GM12878 (cell line): ENCODE results near the gene FKBP2. TPM values are rescaled to one million over a fixed set of nuclear protein-coding genes. Genes with fewer than 3 reads are reported as not detected.

Source experiments
- ATAC-seq: fragments of 200-7000 bp; cut with Tn5 transposase; 3 replicates; pipeline ENCODE4 v1.9.1; 2020; ENCODE audit warnings: mild to moderate bottlenecking, moderate library complexity
- BruUV-seq: library from RNA; stranded (reverse); fragments of 400-500 nt; replicated peaks from 2 replicates; lab custom pipeline; 2021; lab: Mats Ljungman, UMichigan
- CTCF ChIA-PET: fragments of 300-600 bp; sonication (Branson Sonifier 250); formaldehyde crosslinking; extraction: SDS; loops from one replicate; lab custom pipeline; 2021; ENCODE audit warnings: inconsistent platforms; lab: Yijun Ruan, JAX
- POLR2A ChIA-PET: fragments of 350-600 bp; formaldehyde crosslinking; extraction: SDS; loops from one replicate; lab custom pipeline; 2021; ENCODE audit warnings: inconsistent platforms; lab: Charles Lee
- RAD21 ChIA-PET: fragments of 300-600 bp; sonication (Branson Sonifier 250); formaldehyde crosslinking; loops from one replicate; lab custom pipeline; 2023; ENCODE audit warnings: antibody characterized with exemption; ENCODE audit not compliant: unreplicated experiment; lab: Charles Lee
- SMC1A ChIA-PET: fragments of 300-600 bp; sonication (Branson Sonifier 250); formaldehyde crosslinking; loops from one replicate; lab custom pipeline; 2023; ENCODE audit not compliant: unreplicated experiment, uncharacterized antibody; lab: Charles Lee
- DNase-seq: peaks from one replicate; pipeline ENCODE4 v3.0.0-alpha.2; 2011; ENCODE audit warnings: low read depth, low spot score
- FAIRE-seq: peaks from 3 replicates; lab custom pipeline; 2011; peaks lifted over from hg19 to GRCh38; lab: Jason Lieb, UNC
- H2AFZ ChIP-seq: 2 replicates; pipeline ENCODE4 v1.6.0; 2011; ENCODE audit warnings: low read depth, low read length, control low read depth; ENCODE audit not compliant: control insufficient read depth
- H3K27ac ChIP-seq: 2 replicates; pipeline ENCODE4 v1.5.1; 2011; ENCODE audit warnings: control low read depth; ENCODE audit not compliant: control insufficient read depth, insufficient read depth
- H3K27me3 ChIP-seq, 2 experiments: replicated peaks in 1 of 2; 2 replicates each; pipeline versions ENCODE4 v1.6.0 to v1.6.1; 2011; ENCODE audit warnings: low read length in 1 of 2; ENCODE audit not compliant: control insufficient read depth in 2 of 2, insufficient read depth in 2 of 2
- H3K36me3 ChIP-seq, 2 experiments: 2 replicates each; pipeline ENCODE4 v1.5.1; 2011; ENCODE audit warnings: low read length in 1 of 2; ENCODE audit not compliant: control insufficient read depth in 2 of 2, insufficient read depth in 2 of 2
- H3K4me1 ChIP-seq: 2 replicates; pipeline ENCODE4 v1.6.1; 2011; ENCODE audit warnings: mild to moderate bottlenecking, low read length, moderate library complexity, mixed read lengths; ENCODE audit not compliant: control insufficient read depth, insufficient read depth
- H3K4me2 ChIP-seq: 2 replicates; pipeline ENCODE4 v1.6.0; 2011; ENCODE audit warnings: control low read depth; ENCODE audit not compliant: control insufficient read depth, insufficient read depth
- H3K4me3 ChIP-seq: fragments of 200-600 bp; sonication (generic); 2 replicates; pipeline ENCODE4 v1.5.1; 2016
- H3K79me2 ChIP-seq: 2 replicates; pipeline ENCODE4 v1.6.0; 2011; ENCODE audit warnings: low read length; ENCODE audit not compliant: control insufficient read depth, insufficient read depth
- H3K9ac ChIP-seq: 2 replicates; pipeline ENCODE4 v1.8.0; 2011; ENCODE audit warnings: low read length, control low read depth, mixed read lengths; ENCODE audit not compliant: control insufficient read depth, insufficient read depth
- H3K9me3 ChIP-seq: replicated peaks from 3 replicates; pipeline ENCODE4 v1.5.1; 2011; ENCODE audit warnings: mild to moderate bottlenecking, low read length; ENCODE audit not compliant: control insufficient read depth, insufficient read depth
- H4K20me1 ChIP-seq: 2 replicates; pipeline ENCODE4 v1.6.0; 2011; ENCODE audit not compliant: control insufficient read depth, insufficient read depth
- BCL11A ChIP-seq: IDR thresholded peaks from 2 replicates; pipeline ENCODE4 v1.6.1; 2011; ENCODE audit warnings: low read depth, low read length
- BHLHE40 ChIP-seq, 2 experiments: fragments of 450-650 bp in 1 of 2; IDR thresholded peaks; 2 replicates each; pipeline ENCODE4 v1.6.1; 2011 to 2017; ENCODE audit warnings: low read depth in 2 of 2, borderline replicate concordance in 1 of 2, improper control_type of control experiment in 1 of 2, low read length in 1 of 2, mild to moderate bottlenecking in 1 of 2
- CBFB ChIP-seq: IDR thresholded peaks from 2 replicates; pipeline ENCODE4 v1.6.1; 2016; ENCODE audit warnings: antibody characterized with exemption, low read depth
- CHD2 ChIP-seq: IDR thresholded peaks from 2 replicates; pipeline ENCODE4 v1.6.1; 2011; ENCODE audit warnings: low read depth, low read length, improper control_type of control experiment, borderline replicate concordance
- EGR1 ChIP-seq, 2 experiments: IDR thresholded peaks; 1 replicate in 1 of 2; 2 replicates in 1 of 2; pipeline ENCODE4 v1.6.1; 2011 to 2012; ENCODE audit warnings: low read depth in 2 of 2, low read length in 2 of 2, borderline replicate concordance in 1 of 2, mild to moderate bottlenecking in 1 of 2, moderate library complexity in 1 of 2
- HDAC6 ChIP-seq: fragments of 200-600 bp; sonication (generic); IDR thresholded peaks from one replicate; pipeline ENCODE4 v1.8.0; 2017; ENCODE audit warnings: antibody characterized with exemption; ENCODE audit not compliant: unreplicated experiment
- IRF4 ChIP-seq: IDR thresholded peaks from 2 replicates; pipeline ENCODE4 v1.6.1; 2011; ENCODE audit warnings: low read depth, low read length
- MXI1 ChIP-seq: fragments of 150-350 bp; IDR thresholded peaks from 2 replicates; pipeline ENCODE4 v1.6.1; 2011; ENCODE audit warnings: low read depth, mild to moderate bottlenecking, inconsistent platforms, low read length, improper control_type of control experiment
- NFYA ChIP-seq: IDR thresholded peaks from 2 replicates; pipeline ENCODE4 v1.6.1; 2011; ENCODE audit warnings: low read depth, mild to moderate bottlenecking, low read length, improper control_type of control experiment, borderline replicate concordance
- NFYB ChIP-seq: IDR thresholded peaks from 2 replicates; pipeline ENCODE4 v1.6.1; 2011; ENCODE audit warnings: low read depth, mild to moderate bottlenecking, low read length, improper control_type of control experiment, moderate library complexity; ENCODE audit not compliant: insufficient read depth
- NKRF ChIP-seq: fragments of 450-650 bp; conservative IDR thresholded peaks from 2 replicates; pipeline ENCODE4 v1.6.1; 2017; ENCODE audit warnings: mild to moderate bottlenecking, moderate library complexity
- PML ChIP-seq: IDR thresholded peaks from 2 replicates; pipeline ENCODE4 v1.6.1; 2012; ENCODE audit warnings: low read length, inconsistent platforms
- POLR2AphosphoS5 ChIP-seq: IDR thresholded peaks from 2 replicates; pipeline ENCODE4 v1.6.1; 2011; ENCODE audit warnings: mild to moderate bottlenecking, low read length, inconsistent platforms
- SMAD5 ChIP-seq: IDR thresholded peaks from 2 replicates; pipeline ENCODE4 v1.6.1; 2016; ENCODE audit warnings: antibody characterized with exemption, low read depth
- TCF7 ChIP-seq: IDR thresholded peaks from 2 replicates; pipeline ENCODE4 v1.6.1; 2014; ENCODE audit warnings: antibody characterized with exemption, borderline replicate concordance
- WGBS: methylation state at CpG from one replicate; pipeline ENCODE4 v1.1.6; 2016; ENCODE audit warnings: low lambda C conversion rate; ENCODE audit not compliant: insufficient replicate concordance, insufficient coverage; ENCODE audit errors: missing lambda C conversion rate; 5-methylcytosine and 5-hydroxymethylcytosine counted together
- in situ Hi-C: fragments of 300-500 bp; cut with MboI; formaldehyde crosslinking; loops from 9 replicates; pipeline ENCODE4 v1.14.3; 2018; ENCODE audit warnings: mixed read lengths
- intact Hi-C: fragments of 100-400 bp; cut with micrococcal nuclease; formaldehyde crosslinking; loops from one replicate; pipeline ENCODE4 v1.14.2; 2022; ENCODE audit not compliant: unreplicated experiment
- polyA plus RNA-seq, 11 experiments: library from polyadenylated mRNA; depleted of rRNA in 4 of 11; unstranded in 6 of 11; stranded (reverse) in 5 of 11; fragments of >200 nt; fragmentation: Nextera tagmentation in 4 of 11; fragmentation: Illumina TruSeq in 1 of 11; extraction: Ambion mirVana in 4 of 11; extraction: Trizol in 1 of 11; gene quantifications; 1 replicate in 1 of 11; 2 replicates in 10 of 11; pipeline versions ENCODE4 v1.2.1 to v1.2.3, GENCODE V29; 2011 to 2016; ENCODE audit warnings: inconsistent platforms in 2 of 11, missing spikeins in 2 of 11, low read depth in 1 of 11
- total RNA-seq, 4 experiments: library from RNA; depleted of rRNA in 3 of 4; stranded (reverse); fragments of >200 nt in 3 of 4; fragmentation: Illumina TruSeq in 1 of 4; extraction: Trizol in 1 of 4; gene quantifications; 2 replicates each; pipeline versions ENCODE4 v1.2.1 to v1.2.3, GENCODE V29; 2013 to 2021

FKBP2 gene
- total and polyA plus RNA-seq, 10 of the 15 experiments (the other 5 are each of a cell fraction or from before 2014, with no cell fraction given): 1.8 to 99.7 (median 39.5) TPM

- peak; percentile 64; the same call in 1 of the 2 replicates for TF ChIP-seq NKRF
- no peak; the same call in 1 of the 2 replicates for TF ChIP-seq CHD2
- no peak for TF ChIP-seq NFYA
- TF ChIP-seq CBFB: 0 out of 2 replicates have a peak, but pooled peaks have one; percentile 41
- peak; percentile 36; the same call in 1 of the 2 replicates for TF ChIP-seq MXI1
- TF ChIP-seq HDAC6: no peak
Measured at GRCh38 chr11:64225608-64226506, 15.0 kb upstream of the FKBP2 start, which contains the start of the genes NUDT22 and TRPT1 (continued).

GRCh38 chr11:64226507-64227051 lies 14.3 kb upstream of the FKBP2 start:
- Histone ChIP-seq H3K27me3 (no peaks in the 10 kb centered on the region), H3K9me3 (no peaks in the 10 kb centered on the region), H4K20me1 (no peaks in the 10 kb centered on the region), H3K4me2 (peak overlapping the region; percentile 98), H3K79me2 (peaks cover 38% of the 10 kb centered on the region), H3K4me3 (peak overlapping the region; percentile 90), H2AFZ (peak overlapping the region; percentile 54), H3K27ac (peak overlapping the region; percentile 96), H3K9ac (peak overlapping the region; percentile 98), H3K36me3 (peaks cover 9% of the 10 kb centered on the region in 2 experiments), H3K4me1 (peaks cover 20% of the 10 kb centered on the region)
- BruUV-seq: TSS peak; percentile 72
- CTCF ChIA-PET: interaction anchor here (0.5 to 5.0 kb wide), 13 partner anchors 12 to 78 kb away, joined by 3 to 59 read pairs (median 4); partner anchors contain the start of genes FERMT3 and FKBP2
- POLR2A ChIA-PET: interaction anchor here (0.5 to 9.7 kb wide), 18 partner anchors 9 to 112 kb away, joined by 3 to 85 read pairs (median 6); partner anchors contain the start of genes BAD, FERMT3, FKBP2 and PPP1R14B
- RAD21 ChIA-PET: interaction anchor here (0.8 to 3.3 kb wide), 10 partner anchors 10 to 109 kb away, joined by 3 to 34 read pairs (median 4); partner anchors contain the start of genes BAD, FERMT3, FKBP2 and PRDX5
- intact Hi-C loops: no loop called here
- ATAC-seq: peak; percentile 67
- SMC1A ChIA-PET: interaction anchor here (1.0 to 5.4 kb wide), 7 partner anchors 10 to 75 kb away, joined by 3 to 56 read pairs (median 3); partner anchors contain the start of genes FERMT3 and FKBP2
- no peak for DNase-seq
- peak; percentile 84 for FAIRE-seq
- in situ Hi-C loops: loop anchor here (25.0 kb wide), 1 partner anchor 1636 kb away; the partner anchor contains the start of genes CFL1, EFEMP2 and MUS81
- 1% methylated on average over 26 of the region's 26 CpGs for WGBS
- TF ChIP-seq EGR1 (IDR thresholded peaks at IDR 0.05; ENCODE audit: borderline replicate concordance in 1 of 2, low read depth in 2 of 2, low read length in 2 of 2) (peak in 1 of 2 experiments; percentile 52; a peak in 1 of 3 replicates), IRF4 (no peak), NFYB (peak; percentile 68), BCL11A (no peak), NKRF (peak; percentile 74), PML (no peak; the same call in 1 of the 2 replicates), BHLHE40 (IDR thresholded peaks at IDR 0.05; ENCODE audit: borderline replicate concordance in 1 of 2, low read depth in 2 of 2, low read length in 1 of 2) (0 out of 4 replicates have a peak, but pooled peaks of 1 of the 2 experiments have one; percentile 19), SMAD5 (peak; percentile 27; the same call in 1 of the 2 replicates), POLR2AphosphoS5 (peak; percentile 33), TCF7 (no peak)
